SH-SY5Y (cell line): ENCODE data around the gene LTBP2.

Source experiments
- GATA2 ChIP-seq: IDR thresholded peaks from 2 replicates; pipeline ENCODE4 v1.6.1; 2011; ENCODE audit warnings: mild to moderate bottlenecking, low read depth, low read length
- GATA3 ChIP-seq: IDR thresholded peaks from 2 replicates; pipeline ENCODE4 v1.6.1; 2011; ENCODE audit warnings: low read depth, mild to moderate bottlenecking, low read length, moderate library complexity

Gene LTBP2

DNA sequence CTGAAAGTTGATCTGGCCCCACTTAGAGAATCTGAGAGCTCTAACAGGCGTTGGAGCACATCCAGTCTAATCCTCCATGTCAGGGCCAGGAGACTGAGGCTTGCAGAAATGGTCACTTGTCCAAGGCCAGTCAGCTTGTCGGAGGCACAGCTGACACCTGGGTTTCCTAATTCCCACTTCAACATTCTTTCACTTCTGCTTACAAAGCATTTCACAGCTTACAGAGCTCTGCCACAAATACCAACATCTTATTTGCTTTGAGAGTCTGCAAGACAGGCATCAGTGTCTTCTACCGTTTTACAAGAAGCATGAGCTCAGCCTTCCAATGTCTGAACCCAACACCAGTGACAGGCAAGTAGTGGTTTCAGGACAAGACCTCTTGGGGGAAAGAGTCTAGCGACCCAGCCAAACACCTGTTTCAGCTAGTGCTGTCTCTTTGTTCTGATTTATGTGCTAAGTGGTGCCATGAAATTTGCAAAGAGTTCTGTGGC lies 86.6 kb downstream of the LTBP2 start:
- TF ChIP-seq GATA2: no peak
- no peak for TF ChIP-seq GATA3

DNA sequence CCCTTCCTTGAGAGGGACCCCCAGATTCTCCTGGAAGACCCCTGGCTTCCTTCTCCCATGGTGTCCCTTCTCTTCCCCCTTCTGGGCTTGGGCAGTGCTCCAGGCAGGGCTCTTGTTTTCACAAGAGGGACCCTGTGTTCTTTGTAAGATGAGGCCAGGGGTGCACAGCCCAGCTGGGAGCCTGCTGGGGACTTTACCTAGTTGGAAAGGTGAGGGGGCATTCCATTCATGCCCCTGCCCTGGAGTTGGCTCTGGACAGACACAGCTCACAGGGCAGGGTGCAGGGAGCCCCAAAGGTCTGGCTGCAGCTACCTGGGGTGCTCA lies 87.3 kb downstream of the LTBP2 start:
- TF ChIP-seq GATA3 (no peak), GATA2 (no peak)

DNA sequence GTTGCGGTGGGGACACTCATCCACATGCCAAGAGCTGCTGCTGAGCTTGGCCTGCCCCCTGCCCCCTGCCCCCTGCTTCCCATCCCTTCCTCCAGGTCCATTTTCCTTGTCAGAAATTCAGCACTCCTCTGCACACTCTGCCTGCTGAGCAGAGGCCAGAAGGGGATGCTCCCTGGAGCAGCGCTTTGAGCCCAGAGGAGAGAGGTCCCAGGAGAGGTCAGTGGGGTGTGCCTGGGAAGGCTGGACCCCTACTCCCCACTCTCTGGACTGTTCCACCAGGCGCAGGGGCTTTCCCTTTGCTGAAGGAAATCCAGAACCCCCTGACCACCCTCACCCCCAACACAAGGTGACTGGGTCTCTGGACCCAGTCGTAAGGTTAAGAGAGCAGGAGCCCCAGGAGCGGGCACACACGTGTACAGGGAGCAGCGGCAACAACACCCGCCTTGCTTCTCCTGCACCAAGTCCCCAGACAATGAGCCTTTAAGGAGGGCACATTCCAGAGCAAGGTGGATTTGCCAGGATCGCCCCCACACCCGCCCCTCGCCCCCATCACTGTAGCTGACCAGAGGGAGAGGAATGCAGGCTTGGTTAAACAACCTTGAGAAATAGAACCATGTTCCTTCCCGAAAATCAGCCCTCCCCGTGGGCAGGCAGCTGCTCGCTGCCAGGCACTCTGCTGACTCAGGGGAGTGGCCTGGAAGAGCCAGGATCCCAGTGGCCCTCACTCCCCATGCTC lies 87.8 kb downstream of the LTBP2 start:
- TF ChIP-seq GATA3 (no peak), GATA2 (no peak)

- TF ChIP-seq GATA2: no peak
Observed at GRCh38 chr14:74522740-74523139, 89.3 kb downstream of the LTBP2 start.

DNA sequence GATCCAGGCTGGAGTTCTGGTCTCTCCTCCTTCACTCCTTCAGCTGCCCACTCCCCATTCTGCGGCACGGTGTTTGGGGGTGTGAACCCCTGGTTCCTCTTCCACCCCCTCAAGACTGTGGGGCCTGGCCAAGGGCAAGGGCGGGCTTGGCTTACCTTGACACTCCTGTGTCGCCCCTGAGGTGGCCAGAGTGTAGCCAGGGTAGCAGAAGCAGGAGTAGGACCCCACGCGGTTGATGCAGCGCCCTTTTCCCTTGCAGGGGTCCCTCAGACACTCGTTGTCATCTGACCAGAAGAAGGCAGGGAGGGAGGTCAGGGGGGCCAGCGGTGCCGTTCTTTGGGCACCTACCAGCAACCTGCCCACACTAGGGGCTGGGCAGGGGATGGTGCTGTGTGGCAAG lies 90.3 kb downstream of the LTBP2 start:
- TF ChIP-seq GATA3 (no peak), GATA2 (no peak)

DNA sequence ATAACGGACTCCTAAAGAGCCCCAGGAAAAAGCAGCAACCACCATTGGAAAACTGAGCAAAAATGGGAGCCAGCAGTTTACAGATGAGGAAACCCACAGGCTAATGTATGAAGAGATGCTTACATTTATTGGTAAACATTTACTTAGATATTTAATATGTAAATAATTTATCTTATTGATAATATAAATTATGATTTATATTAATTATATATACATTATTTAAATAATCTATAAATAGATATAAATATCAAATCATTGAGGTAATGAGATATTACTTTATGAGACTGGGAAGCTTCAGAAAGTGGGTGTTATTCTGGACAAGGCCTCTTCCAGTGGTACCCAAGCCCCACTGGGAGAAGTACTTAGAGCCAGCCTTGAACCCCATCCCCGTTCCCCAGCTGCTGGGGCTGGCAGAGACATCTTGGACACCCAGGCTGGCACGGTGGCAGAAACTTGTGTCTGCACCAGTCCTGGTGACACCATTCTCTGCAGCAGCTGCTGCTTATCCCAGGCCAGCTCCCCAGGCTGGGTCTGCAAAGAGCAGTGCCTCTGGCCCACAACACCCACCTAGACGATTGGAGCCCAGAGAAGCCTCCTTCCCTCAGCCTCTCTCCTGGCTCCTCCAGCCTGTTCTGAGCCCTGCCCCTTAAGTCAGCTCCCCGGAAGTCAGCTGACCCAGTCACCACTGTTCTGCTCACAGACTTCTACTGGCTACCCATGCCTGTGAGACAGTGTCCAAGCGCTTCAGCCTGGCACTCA lies 92.5 kb downstream of the LTBP2 start:
- TF ChIP-seq GATA2 (no peak), GATA3 (no peak)

GRCh38 chr14:74518221-74518620 lies 93.8 kb downstream of the LTBP2 start:
- TF ChIP-seq GATA2 (no peak), GATA3 (no peak)

- no peak for TF ChIP-seq GATA2
- TF ChIP-seq GATA3: no peak
Observed at GRCh38 chr14:74517731-74518130, 94.3 kb downstream of the LTBP2 start.

- TF ChIP-seq GATA2 (no peak), GATA3 (no peak)
Observed at GRCh38 chr14:74516451-74517160, 95.4 kb downstream of the LTBP2 start.

GRCh38 chr14:74515891-74516412 lies 96.1 kb downstream of the LTBP2 start:
- no peak for TF ChIP-seq GATA3
- TF ChIP-seq GATA2: no peak

DNA sequence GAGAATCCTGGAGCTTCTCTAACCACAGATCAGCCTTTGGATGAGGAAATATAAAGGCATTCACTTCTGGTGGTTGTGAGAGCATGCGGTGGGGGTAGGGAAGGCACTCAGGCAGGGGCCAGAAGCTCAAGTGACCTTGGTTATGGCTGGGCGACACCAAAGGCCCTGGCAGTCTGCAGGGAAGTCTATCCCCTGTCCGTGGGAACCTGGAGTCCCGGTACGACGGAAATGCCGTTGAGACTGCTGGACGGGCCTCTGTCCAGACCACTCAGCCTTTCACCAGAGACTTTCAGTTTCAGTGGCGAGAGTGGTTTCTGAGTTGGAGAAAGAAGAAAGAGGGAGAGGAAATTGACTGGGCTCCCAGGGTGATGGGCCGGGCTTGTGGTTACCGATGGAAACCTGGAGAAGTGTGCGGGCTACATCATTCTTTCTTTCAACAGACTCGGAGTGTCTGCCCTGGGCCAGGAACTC lies 97.5 kb downstream of the LTBP2 start:
- TF ChIP-seq GATA3 (no peak), GATA2 (no peak)

- TF ChIP-seq GATA2 (no peak), GATA3 (no peak)
Observed at GRCh38 chr14:74511966-74512830, 99.8 kb downstream of the LTBP2 start.

DNA sequence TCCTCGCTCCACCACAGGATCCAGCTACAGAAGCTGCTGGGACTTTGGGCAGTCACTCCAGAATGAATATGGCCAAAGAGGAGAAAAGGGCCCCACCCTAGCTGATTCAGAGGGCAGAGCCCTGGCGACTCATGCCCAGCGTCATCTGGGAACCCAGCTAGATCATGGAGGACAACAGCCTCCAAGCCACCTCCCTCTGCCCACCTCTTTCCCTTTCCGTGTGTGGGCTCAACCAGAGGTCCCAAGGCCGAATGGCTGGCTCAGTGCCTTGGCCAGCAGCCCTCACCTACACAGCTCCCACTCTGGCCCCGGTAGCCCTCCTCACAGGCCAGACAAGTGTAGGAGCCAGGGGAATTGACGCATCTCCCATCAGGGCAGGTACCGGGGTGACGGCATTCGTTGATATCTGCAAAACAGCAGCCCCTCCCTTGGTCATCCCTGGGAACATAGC lies 101.1 kb downstream of the LTBP2 start:
- TF ChIP-seq GATA2: no peak
- TF ChIP-seq GATA3: no peak
